ENCODE data around the gene PROB1.

Gene PROB1

DNA sequence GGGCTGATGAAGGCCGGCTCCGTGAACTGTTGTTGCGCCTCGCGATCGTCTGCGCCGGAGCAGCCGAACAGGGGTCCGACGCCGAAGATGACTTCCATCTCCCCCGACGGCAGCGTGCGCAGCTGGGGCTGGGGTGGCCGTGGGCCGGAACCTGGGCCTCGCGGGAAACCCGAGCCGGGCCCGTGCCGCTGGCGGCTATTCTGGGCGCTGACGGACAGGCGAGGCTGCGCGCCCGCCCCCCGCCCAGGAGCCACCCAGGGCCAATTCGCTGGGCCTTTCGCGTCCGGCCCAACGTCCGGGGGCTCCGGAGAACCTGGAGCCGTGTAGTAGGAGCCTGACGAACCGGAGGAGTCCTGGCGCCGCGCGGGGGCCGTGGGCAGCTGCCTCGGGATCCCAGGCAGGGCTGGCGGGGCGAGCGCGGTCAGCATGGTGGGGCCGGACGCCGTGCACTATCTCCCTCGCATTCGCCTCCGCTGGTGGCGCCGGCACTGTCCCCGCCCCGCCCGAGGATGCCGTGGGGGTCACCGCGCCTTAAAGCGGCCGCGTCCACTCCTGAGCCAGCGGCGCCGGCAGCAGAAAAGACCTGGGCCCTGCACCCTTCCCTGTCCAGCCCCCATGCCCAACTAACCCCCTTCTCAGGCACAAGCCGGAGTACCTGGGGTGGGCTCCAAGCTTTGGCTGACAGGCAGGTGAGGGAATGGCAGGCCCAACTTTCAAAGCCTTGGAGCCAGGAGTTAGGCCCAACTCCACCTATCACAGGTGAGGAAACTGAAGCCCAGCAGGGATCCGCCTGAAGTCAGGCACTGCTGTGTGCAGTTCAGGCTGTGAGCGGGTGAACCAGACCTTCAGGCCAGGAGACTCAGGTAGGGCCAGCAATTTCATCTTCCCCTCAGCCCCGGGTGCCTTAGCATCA, at the start of gene PROB1:
PROB1 (minus strand) TSS at position 451 of the 913 bp plus-strand sequence; CDS start at position 428, 23 bp downstream.
- no peak for DNase-seq

DNA sequence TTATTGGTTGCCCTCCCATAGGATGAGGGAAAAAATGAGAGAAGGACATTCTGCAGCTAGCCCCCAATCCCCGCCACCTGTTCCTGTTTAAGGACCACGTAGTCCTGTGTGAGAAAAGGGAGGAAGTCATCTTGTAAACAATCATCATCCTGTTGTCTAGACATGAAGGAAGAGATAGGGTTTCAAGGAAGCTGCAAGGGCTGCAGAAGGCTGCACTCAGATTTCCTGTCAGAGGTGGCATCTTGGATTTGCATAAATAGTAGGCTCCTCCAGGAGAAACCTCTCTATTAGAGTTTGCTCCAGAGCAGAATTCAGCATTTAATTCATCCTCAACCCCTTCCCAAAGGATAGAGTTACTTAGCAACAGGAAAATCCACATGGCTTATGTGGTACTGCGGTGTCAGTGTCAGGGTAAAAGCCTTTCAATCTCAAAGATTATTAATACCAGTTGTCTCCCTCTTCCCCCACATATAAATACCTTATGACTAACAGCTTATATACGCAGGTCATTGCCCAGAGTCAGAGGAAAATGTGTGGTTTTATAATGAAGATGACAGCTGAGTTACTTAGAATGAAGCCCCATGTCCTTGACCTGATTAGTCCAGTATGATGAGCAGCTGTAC, 49.0 kb upstream of the PROB1 start:
- DNase-seq: peak in 1 of 2 experiments; percentile 31

DNA sequence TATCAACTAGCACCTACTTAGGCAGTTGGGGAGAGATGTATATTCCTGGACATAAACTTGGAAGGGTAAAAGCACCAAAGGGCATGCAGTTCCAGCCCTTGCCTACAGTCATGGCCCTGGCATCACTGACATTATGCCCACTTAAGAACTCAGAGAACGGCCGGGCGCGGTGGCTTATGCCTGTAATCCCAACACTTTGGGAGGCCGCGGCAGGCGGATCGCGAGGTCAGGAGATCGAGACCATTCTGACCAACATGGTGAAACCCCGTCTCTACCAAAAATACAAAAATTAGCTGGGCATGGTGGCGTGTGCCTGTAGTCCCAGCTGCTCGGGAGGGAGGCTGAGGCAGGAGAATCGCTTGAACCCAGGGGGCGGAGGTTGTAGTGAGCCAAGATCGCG, 45.5 kb upstream of the PROB1 start:
- DNase-seq: peak in 1 of 2 experiments; percentile 16

GRCh38 chr5:139439013-139439903, 44.4 kb upstream of the PROB1 start, which contains the start of gene DNAJC18:
Gene DNAJC18 (minus strand): TSS chr5:139439525. CDS start chr5:139439445, 80 bp downstream.
- peak; percentile 94 to 96 for DNase-seq

DNA sequence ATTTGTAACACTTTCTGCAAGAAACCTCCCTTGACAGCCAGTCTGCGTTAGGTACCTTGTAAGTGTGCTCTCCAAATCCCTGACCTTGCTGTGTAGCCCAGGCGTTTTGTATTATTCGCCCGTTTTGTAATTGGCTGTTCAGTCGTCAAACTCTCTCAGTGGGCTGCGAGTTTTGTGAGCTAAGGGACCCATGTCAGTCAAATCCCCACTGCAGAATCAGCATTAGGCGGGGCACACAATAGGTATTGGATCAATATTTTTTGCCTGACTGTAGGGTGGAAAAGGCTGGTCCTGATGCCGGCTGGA, 43.8 kb upstream of the PROB1 start:
- DNase-seq: no peak

DNA sequence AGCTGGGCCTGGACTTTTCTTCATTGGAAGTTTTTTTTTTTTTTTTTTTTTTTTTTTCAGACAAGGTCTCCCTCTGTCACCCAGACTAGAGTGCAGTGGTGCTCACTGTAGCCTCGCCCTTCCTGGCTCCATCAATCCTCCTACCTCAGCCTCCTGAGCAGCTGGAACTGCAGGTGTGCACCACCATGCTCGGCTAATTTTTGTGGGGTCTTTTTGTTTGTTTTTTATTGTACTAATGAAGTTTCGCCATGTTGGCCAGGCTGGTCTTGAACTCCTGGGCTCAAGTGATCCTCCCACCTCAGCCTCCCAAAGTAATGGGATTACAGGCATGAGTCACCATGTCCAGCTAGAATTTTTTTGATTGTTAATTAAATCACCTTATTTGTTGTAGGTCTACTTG, 40.8 kb upstream of the PROB1 start:
- no peak for DNase-seq

- no peak for DNase-seq
These were observed 36.8 kb upstream of the PROB1 start for GRCh38 chr5:139431706-139432105.

DNA sequence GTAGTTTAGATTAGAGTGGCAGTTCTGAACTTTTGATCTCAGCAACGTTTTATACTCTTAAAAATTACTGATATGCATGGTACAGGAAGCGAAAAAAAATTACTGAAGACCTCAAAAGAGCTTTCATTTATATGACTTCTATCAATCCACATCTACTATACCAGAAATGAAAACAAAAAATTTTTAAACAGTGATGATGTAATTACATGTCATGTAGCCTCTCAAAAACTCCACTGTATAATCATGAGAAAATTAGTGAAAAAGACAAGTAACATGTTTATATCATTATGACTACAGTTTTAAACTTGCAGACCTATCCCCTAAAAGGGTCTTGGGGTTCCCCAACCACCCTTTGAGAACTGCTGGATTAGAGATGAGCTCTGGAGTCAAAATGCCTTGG, 35.1 kb upstream of the PROB1 start:
- no peak for DNase-seq

- no peak for DNase-seq
These were observed 31.4 kb upstream of the PROB1 start for GRCh38 chr5:139426203-139426885.

DNA sequence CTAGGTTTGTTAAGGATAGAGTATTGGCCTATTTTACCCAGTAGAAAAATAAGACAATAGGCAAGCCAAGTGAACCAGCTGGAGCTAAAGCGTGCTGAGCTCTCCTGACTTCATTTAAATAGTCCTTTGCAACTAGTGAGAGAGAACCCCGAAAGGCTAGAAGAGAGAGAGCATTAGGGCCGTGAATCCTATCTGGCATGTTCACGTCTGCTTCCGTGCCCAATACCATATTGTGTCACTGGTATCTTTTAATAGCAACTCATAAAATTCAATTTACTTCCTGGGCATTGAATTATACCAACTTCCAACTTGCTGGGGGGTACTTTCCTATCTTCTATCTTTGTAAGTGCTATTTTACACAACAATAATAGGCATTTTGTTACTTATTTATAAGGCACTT, 30.6 kb upstream of the PROB1 start:
- no peak for DNase-seq

- no peak for DNase-seq
These were observed 27.5 kb upstream of the PROB1 start for GRCh38 chr5:139422307-139422893.

DNA sequence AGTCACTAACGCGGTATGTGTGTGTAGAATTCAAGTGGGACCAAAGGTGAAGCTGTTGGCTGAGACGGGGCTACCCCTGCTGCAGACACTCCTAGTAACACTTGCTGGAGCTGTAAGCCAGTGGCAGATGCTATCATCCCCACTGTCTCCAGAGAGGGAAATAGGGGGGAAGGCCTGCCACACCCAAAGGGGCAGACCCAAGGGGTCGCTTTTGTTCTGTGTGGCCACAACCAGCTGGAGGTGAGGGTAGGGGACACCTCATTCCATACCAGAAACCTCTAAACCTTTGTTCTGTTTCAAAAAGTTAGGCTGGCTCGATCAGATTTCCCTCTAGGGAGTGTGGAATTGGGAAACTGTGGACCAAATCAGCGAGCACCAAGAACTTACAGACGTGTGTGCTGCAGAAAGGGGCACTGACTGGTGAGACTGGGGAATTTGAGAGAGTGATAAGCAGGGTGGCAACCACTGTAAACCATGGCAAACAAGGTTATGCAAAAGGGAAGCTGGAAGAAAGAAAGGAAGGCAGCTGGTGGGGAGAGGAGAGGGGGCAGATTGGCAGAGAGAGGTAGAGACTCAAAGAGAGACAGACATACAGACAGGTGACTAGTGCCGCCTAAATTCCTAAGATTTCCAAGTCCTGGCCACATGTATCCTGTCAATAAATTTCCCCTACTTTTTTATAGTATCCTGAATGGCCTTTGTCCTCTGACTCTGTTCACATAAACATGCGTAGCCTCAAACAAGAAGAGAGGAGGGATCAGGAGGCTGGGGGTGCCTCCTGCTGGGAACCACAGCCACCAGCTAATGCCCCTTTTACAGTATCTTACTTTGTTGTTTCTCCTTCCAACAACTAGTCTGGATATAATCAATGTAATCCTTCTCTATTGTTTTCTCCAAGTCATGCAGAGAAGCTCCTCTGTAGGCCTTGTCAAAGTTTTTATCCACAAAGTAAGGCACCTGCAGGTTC, 24.6 kb upstream of the PROB1 start:
- no peak for DNase-seq

GRCh38 chr5:139418793-139419192, 23.9 kb upstream of the PROB1 start:
- DNase-seq: no peak

DNA sequence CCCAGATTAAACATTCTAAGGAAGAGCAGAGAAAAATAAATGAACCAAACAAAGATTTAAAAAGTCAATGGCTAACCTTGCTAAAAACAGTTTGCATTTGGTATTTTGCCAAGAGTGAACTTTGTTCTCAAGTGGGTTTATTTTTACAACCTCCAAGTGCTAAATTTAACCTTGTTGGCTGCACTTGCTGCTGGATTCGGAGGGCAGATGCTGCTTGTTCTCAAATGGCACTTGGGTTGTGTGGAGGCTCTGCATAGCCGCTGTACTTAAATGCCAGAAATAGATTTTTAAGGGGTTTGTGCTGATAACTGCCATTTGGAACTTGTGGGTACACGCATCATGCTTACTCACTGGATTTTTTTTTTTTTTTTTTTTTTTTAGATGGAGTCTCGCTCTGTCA, 22.3 kb upstream of the PROB1 start:
- DNase-seq: no peak

DNA sequence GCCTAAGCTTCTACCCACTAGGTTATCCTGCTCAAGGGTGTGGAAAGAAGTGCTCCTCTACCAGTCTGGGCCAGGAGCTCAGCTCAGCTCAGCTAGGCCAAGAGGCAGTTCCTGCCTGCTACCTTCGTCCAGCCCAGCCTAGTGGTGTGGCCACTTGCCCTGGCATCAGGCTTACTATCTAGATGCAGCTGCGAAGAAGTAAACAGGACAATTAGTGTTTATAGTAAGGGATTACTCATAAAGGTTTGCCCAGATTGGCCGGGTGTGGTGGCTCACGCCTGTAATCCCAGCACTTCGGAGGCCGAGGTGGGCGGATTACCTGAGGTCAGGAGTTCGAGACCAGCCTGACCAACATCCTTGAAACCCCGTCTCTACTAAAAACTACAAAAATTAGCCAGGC, 21.7 kb upstream of the PROB1 start:
- no peak for DNase-seq

- DNase-seq: no peak
These were observed 21.0 kb upstream of the PROB1 start for GRCh38 chr5:139415869-139416268.

DNA sequence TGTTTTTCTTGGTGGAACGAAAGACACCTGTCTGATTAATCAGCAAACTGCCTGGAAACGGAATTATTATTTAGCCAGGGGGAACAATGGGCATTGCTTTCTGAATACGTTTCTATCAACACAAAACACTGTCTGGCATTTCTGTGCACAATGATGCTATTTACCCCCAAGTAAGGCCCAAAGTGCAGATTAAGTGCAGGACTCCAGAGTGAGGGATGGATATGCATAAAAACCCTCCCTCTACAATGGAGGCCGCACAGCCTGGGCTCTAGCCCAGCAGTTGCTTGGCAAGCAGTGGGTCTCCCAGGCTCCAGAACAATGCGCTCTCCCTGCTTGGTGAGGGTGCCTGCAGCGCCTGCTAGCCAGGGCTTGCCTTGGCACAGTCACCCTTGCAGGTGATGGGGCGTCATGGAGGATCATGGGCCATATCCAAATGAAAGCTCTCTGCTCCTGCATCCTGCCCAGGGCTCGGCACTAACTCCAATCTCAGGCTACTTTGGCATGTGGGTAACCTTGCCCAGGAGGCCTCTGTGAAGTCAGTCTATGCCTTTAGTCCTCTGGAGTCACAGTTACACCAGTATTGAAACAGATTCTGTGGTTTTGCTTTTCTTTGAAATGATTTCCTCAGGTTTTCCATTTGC, 20.4 kb upstream of the PROB1 start:
- DNase-seq: peak; percentile 71 to 72

GRCh38 chr5:139414581-139415130, 19.8 kb upstream of the PROB1 start:
- DNase-seq: no peak

DNA sequence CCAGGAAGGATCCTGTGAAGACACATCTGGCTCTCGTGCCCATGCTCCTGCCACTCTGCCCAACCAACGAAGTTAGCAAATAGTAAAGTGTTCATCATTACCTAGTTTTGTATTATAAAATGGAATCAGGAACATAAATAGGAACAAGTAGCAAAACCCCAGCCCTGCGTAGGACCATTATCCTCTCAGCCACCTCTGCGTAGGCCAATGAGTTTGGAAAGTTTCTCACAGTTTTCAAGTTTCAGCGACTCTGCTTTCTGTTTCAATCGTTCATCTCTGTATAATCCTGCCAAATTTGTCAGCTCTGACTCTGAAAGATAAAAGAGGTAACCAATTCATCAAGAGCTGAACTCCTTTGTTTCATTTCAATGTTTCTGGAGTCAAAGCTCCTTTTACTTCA, 19.1 kb upstream of the PROB1 start:
- DNase-seq: no peak

- DNase-seq: no peak
These were observed 18.2 kb upstream of the PROB1 start for GRCh38 chr5:139413153-139413552.
